Measurements from ENCODE around the gene GLRX5. TPM values are rescaled to one million over a fixed set of nuclear protein-coding genes. Genes with fewer than 3 reads are reported as not detected.
"Not testable (repeated sequence)": the region's sequence is repeated elsewhere in the genome, so short reads cannot be mapped to it uniquely, and the experiment has no call there.

Gene GLRX5
- total RNA-seq, 1 donor from 2014 or later, result 33.4 TPM

DNA sequence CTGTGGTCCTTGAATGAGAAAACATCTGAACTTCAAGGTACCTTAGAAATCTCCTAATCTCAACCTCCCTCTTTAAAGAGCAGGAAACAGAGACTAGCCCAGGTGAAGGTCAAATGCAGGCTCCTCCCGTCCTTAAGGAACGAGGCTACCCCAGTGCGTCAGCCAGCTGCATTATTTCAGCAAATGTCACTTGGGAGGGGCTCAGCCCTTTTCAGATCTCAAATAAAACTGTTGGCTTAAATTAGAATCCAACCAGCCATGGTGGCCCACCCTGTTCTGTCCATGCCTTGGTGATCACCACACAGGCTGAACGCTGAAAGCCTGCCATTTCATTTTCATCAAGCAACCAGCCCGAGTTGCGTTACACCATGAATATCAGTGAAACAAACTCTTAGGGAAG, 25.4 kb upstream of the GLRX5 start:
- DNase-seq (ENCODE audit: low spot score), result no peak
- no peak overlapping the region for H3K4me3 Mint-ChIP-seq (ENCODE audit: unreplicated experiment)
- TF ChIP-seq, protein P1, sequence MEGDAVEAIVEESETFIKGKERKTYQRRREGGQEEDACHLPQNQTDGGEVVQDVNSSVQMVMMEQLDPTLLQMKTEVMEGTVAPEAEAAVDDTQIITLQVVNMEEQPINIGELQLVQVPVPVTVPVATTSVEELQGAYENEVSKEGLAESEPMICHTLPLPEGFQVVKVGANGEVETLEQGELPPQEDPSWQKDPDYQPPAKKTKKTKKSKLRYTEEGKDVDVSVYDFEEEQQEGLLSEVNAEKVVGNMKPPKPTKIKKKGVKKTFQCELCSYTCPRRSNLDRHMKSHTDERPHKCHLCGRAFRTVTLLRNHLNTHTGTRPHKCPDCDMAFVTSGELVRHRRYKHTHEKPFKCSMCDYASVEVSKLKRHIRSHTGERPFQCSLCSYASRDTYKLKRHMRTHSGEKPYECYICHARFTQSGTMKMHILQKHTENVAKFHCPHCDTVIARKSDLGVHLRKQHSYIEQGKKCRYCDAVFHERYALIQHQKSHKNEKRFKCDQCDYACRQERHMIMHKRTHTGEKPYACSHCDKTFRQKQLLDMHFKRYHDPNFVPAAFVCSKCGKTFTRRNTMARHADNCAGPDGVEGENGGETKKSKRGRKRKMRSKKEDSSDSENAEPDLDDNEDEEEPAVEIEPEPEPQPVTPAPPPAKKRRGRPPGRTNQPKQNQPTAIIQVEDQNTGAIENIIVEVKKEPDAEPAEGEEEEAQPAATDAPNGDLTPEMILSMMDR (IDR thresholded peaks at IDR 0.05), result no peak
- no peak overlapping the region for H3K27ac Mint-ChIP-seq (ENCODE audit: unreplicated experiment)
- peaks cover 21% of the 10 kb centered on the region for H3K4me1 Mint-ChIP-seq (ENCODE audit: low read depth)
- H3K27me3 Mint-ChIP-seq (ENCODE audit: low read depth), result no peaks in the 10 kb centered on the region
- no peaks in the 10 kb centered on the region for H3K36me3 Mint-ChIP-seq (ENCODE audit: low read depth)
- H3K9me3 Mint-ChIP-seq (ENCODE audit: low read depth), result no peaks in the 10 kb centered on the region

- H3K4me1 Mint-ChIP-seq (ENCODE audit: low read depth), result peaks cover 25% of the 10 kb centered on the region
- DNase-seq (ENCODE audit: low spot score); H3K9me3 Mint-ChIP-seq (ENCODE audit: low read depth); H3K27me3 Mint-ChIP-seq (ENCODE audit: low read depth); H3K4me3 Mint-ChIP-seq (ENCODE audit: unreplicated experiment); H3K27ac Mint-ChIP-seq (ENCODE audit: unreplicated experiment); H3K36me3 Mint-ChIP-seq (ENCODE audit: low read depth): not testable (repeated sequence)
These were observed 24.5 kb upstream of the GLRX5 start for GRCh38 chr14:95510344-95510743.

- Mint-ChIP-seq H3K4me3 (ENCODE audit: unreplicated experiment) (no peak overlapping the region), H3K36me3 (ENCODE audit: low read depth) (no peaks in the 10 kb centered on the region), H3K27me3 (ENCODE audit: low read depth) (no peaks in the 10 kb centered on the region), H3K4me1 (ENCODE audit: low read depth) (peaks cover 30% of the 10 kb centered on the region), H3K9me3 (ENCODE audit: low read depth) (no peaks in the 10 kb centered on the region), H3K27ac (ENCODE audit: unreplicated experiment) (no peak overlapping the region)
- TF ChIP-seq, protein P1 (IDR thresholded peaks at IDR 0.05), result no peak
- DNase-seq (ENCODE audit: low spot score), result no peak
These were observed 24.0 kb upstream of the GLRX5 start for GRCh38 chr14:95510804-95511203.

- no peaks in the 10 kb centered on the region for H3K9me3 Mint-ChIP-seq (ENCODE audit: low read depth)
- H3K4me1 Mint-ChIP-seq (ENCODE audit: low read depth), result peaks cover 31% of the 10 kb centered on the region
These were observed 23.2 kb upstream of the GLRX5 start for GRCh38 chr14:95511687-95512086.

DNA sequence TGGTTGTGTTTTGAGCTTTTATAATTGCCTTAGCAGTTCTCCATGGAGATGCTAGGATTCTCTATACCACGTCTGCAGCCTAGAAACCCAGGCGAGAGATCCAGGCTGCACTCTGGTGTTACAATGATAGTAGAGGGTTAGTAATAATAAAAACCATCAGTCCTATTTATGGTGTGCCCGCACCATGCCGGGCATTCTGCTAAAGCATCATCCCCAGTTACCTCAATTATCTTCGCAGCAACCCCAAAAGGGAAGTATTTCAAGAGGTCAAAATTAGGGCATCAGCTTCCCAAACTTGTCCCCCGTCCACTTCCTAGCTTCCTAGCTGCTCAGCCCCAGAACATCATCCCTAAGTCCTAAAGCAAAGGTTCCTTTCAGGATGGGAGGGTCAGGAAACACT, 21.6 kb upstream of the GLRX5 start:
- Mint-ChIP-seq H3K36me3 (ENCODE audit: low read depth) (no peaks in the 10 kb centered on the region), H3K27me3 (ENCODE audit: low read depth) (no peaks in the 10 kb centered on the region), H3K9me3 (ENCODE audit: low read depth) (no peaks in the 10 kb centered on the region), H3K27ac (ENCODE audit: unreplicated experiment) (no peak overlapping the region), H3K4me3 (ENCODE audit: unreplicated experiment) (no peak overlapping the region), H3K4me1 (ENCODE audit: low read depth) (peaks cover 31% of the 10 kb centered on the region)
- no peak for DNase-seq (ENCODE audit: low spot score)
- TF ChIP-seq, protein P1 (IDR thresholded peaks at IDR 0.05), result no peak

More at GRCh38 chr14:95511687-95512086, 23.2 kb upstream of the GLRX5 start:
- TF ChIP-seq, protein P1 (IDR thresholded peaks at IDR 0.05), result no peak
- H3K27me3 Mint-ChIP-seq (ENCODE audit: low read depth), result no peaks in the 10 kb centered on the region
- DNase-seq (ENCODE audit: low spot score), result no peak
- H3K27ac Mint-ChIP-seq (ENCODE audit: unreplicated experiment), result no peak overlapping the region
- no peaks in the 10 kb centered on the region for H3K36me3 Mint-ChIP-seq (ENCODE audit: low read depth)
- no peak overlapping the region for H3K4me3 Mint-ChIP-seq (ENCODE audit: unreplicated experiment)
